PC-9 (cell line): ENCODE measurements around the gene ASIC1. TPM values are rescaled to one million over a fixed set of nuclear protein-coding genes. Genes with fewer than 3 reads are reported as not detected.

ENCODE experiments used
- BruUV-seq: library from RNA; stranded (reverse); fragments of 400-500 nt; replicated peaks from 2 replicates; lab custom pipeline; 2021; lab: Mats Ljungman, UMichigan
- CTCF ChIA-PET: fragments of 300-600 bp; sonication (Branson Sonifier 250); formaldehyde crosslinking; loops from one replicate; lab custom pipeline; 2022; ENCODE audit warnings: antibody characterized with exemption; lab: Charles Lee
- POLR2A ChIA-PET: fragments of 300-600 bp; sonication (Branson Sonifier 250); formaldehyde crosslinking; loops from one replicate; lab custom pipeline; 2022; ENCODE audit warnings: antibody characterized with exemption; ENCODE audit not compliant: unreplicated experiment; lab: Charles Lee
- DNase-seq, 2 experiments: peaks; one replicate each; pipeline versions ENCODE4 v3.0.0 to v3.0.0-alpha.2; 2015 to 2022; ENCODE audit warnings: mixed read lengths in 1 of 2
- H2AFZ ChIP-seq: fragments of 200-600 bp; sonication (generic); 2 replicates; pipeline ENCODE4 v1.8.1; 2017; ENCODE audit warnings: antibody characterized with exemption
- H3F3A ChIP-seq: fragments of 200-600 bp; sonication (generic); 2 replicates; pipeline ENCODE4 v1.8.1; 2017; ENCODE audit warnings: antibody characterized with exemption, mild to moderate bottlenecking, low read depth; ENCODE audit not compliant: insufficient read depth
- H3K27ac ChIP-seq: fragments of 200-600 bp; sonication (generic); 2 replicates; pipeline ENCODE4 v1.6.1; 2016; ENCODE audit warnings: mixed run types
- H3K27me3 ChIP-seq: fragments of 200-600 bp; sonication (generic); 2 replicates; pipeline ENCODE4 v1.6.1; 2016; ENCODE audit warnings: low read depth, mixed run types; ENCODE audit not compliant: insufficient read depth
- H3K36me3 ChIP-seq: fragments of 200-600 bp; sonication (generic); 2 replicates; pipeline ENCODE4 v1.6.1; 2016; ENCODE audit warnings: low read depth, mixed run types
- H3K4me1 ChIP-seq: fragments of 200-600 bp; sonication (generic); replicated peaks from 2 replicates; pipeline ENCODE4 v1.6.1; 2016; ENCODE audit warnings: mixed run types; ENCODE audit not compliant: insufficient read depth
- H3K4me2 ChIP-seq: fragments of 200-600 bp; sonication (generic); 2 replicates; pipeline ENCODE4 v1.6.1; 2017; ENCODE audit warnings: mixed run types
- H3K4me3 ChIP-seq: fragments of 200-600 bp; sonication (generic); 2 replicates; pipeline ENCODE4 v1.6.1; 2016; ENCODE audit warnings: mixed run types
- H3K79me2 ChIP-seq: fragments of 200-600 bp; sonication (generic); 2 replicates; pipeline ENCODE4 v1.6.1; 2017; ENCODE audit warnings: low read depth, mixed run types
- H3K9me2 ChIP-seq: fragments of 200-600 bp; sonication (generic); 2 replicates; pipeline ENCODE4 v1.8.1; 2017; ENCODE audit warnings: mild to moderate bottlenecking; ENCODE audit not compliant: insufficient read depth
- H3K9me3 ChIP-seq: fragments of 200-600 bp; sonication (generic); 2 replicates; pipeline ENCODE4 v1.8.1; 2016; ENCODE audit warnings: low read depth; ENCODE audit not compliant: insufficient read depth
- H4K20me1 ChIP-seq: fragments of 200-600 bp; sonication (generic); 2 replicates; pipeline ENCODE4 v1.8.1; 2017; ENCODE audit not compliant: insufficient read depth
- CTCF ChIP-seq: fragments of 200-600 bp; sonication (generic); conservative IDR thresholded peaks from 2 replicates; pipeline ENCODE4 v1.6.1; 2017; ENCODE audit warnings: mixed run types, antibody characterized with exemption, mild to moderate bottlenecking, moderate library complexity
- EZH2 ChIP-seq: fragments of 200-600 bp; sonication (generic); IDR thresholded peaks from 2 replicates; pipeline ENCODE4 v1.8.0; 2017; ENCODE audit warnings: antibody characterized with exemption, low read depth
- intact Hi-C: fragments of 100-400 bp; cut with micrococcal nuclease; formaldehyde crosslinking; loops from one replicate; pipeline ENCODE4 v1.10.0; 2022; ENCODE audit not compliant: unreplicated experiment
- total RNA-seq: library from RNA; stranded (reverse); gene quantifications from 2 replicates; pipeline ENCODE4 v1.2.3, GENCODE V29; 2021

The ASIC1 gene
- total RNA-seq, 1 experiment from 2014 or later, result 3.5 TPM

DNA sequence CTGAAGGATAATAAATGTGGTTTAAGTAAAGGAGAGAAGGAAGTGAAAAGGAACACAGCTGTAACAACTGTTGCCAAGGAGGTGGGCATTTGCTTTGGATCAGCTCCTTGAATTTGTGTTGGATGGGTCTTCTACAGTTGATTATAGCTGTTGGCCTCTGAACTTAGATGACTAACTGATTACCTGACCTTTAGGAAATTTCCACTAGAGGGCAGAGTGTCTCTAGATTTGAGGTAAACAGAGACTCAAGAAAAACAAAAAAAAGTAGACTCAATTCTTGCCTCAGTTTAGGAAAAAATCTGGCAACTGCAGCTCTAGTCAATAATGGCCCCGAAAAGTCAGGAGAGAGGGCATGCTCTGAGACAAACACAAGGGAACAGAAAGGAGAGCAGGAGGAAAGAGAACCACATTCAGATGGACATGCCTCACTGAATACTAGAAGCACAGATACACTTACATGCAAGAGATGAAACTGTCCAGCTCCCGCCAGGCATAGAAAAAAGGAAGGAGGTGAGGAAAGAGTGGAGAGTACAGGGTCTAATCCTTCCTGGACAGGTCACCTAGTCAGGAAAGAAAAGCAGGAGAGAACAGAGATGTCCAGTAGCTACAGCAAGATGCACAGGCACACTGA, 75.2 kb downstream of the ASIC1 start:
- Histone ChIP-seq H3K4me2 (no peak overlapping the region), H3K9me3 (no peaks in the 10 kb centered on the region; the same call in 1 of the 2 replicates), H3K4me3 (no peak overlapping the region), H3K36me3 (peaks cover 20% of the 10 kb centered on the region), H3K79me2 (no peaks in the 10 kb centered on the region), H3F3A (no peaks in the 10 kb centered on the region; the same call in none of the 2 replicates), H2AFZ (no peak overlapping the region), H3K4me1 (no peaks in the 10 kb centered on the region), H3K27me3 (no peaks in the 10 kb centered on the region), H3K27ac (no peak overlapping the region), H4K20me1 (peaks cover 4% of the 10 kb centered on the region; the same call in 1 of the 2 replicates), H3K9me2 (no peaks in the 10 kb centered on the region)
- CTCF ChIA-PET, result interaction anchor here (0.6 kb wide), 1 partner anchor 9 kb away, joined by 7 read pairs; no protein-coding TSS in a partner anchor
- intact Hi-C loops, result no loop called here
- POLR2A ChIA-PET, result no interaction called here
- TF ChIP-seq CTCF, result no peak
- TF ChIP-seq EZH2, result no peak
- no TSS peak for BruUV-seq
- DNase-seq, result no peak

Other genes with a start within 250 kb of the ASIC1 start
- 20.5 and 20.9 TPM in 2 replicates for gene NCKAP5L, start 229.2 kb upstream of the ASIC1 start, total RNA-seq
- 2.5 and 4.7 TPM in 2 replicates for gene BCDIN3D, start 214.5 kb upstream of the ASIC1 start, total RNA-seq
- gene FAIM2, start 153.7 kb upstream of the ASIC1 start, total RNA-seq, result not detected in 2 replicates
- not detected in 2 replicates for gene AQP2, start 106.9 kb upstream of the ASIC1 start, total RNA-seq
- gene AQP5, start 95.7 kb upstream of the ASIC1 start, total RNA-seq, result 0.31 and 0.45 TPM in 2 replicates
- gene AQP6, start 84.6 kb upstream of the ASIC1 start, total RNA-seq, result not detected in 2 replicates
- gene RACGAP1, start 32.1 kb upstream of the ASIC1 start, total RNA-seq, result 108 and 112 TPM in 2 replicates
- 48.8 and 66.7 TPM in 2 replicates for gene SMARCD1, start 27.7 kb downstream of the ASIC1 start, total RNA-seq
- 0.24 and 1.0 TPM in 2 replicates for gene GPD1, start 46.4 kb downstream of the ASIC1 start, total RNA-seq
- 53.9 and 76.1 TPM in 2 replicates for gene COX14, start 54.6 kb downstream of the ASIC1 start, total RNA-seq
- 33.0 and 41.7 TPM in 2 replicates for gene CERS5, start 109.8 kb downstream of the ASIC1 start, total RNA-seq
- gene LIMA1, start 225.9 kb downstream of the ASIC1 start, total RNA-seq, result 73.1 and 98.6 TPM in 2 replicates